ENCODE measurements around the gene OR6C1.
"Not testable (repeated sequence)": the region's sequence is repeated elsewhere in the genome, so short reads cannot be mapped to it uniquely, and the experiment has no call there.

The OR6C1 gene

GRCh38 chr12:55314043-55314442, at the start of gene OR6C1:
OR6C1 (plus strand) TSS chr12:55314343; CDS start chr12:55320600, 6,257 bp downstream.
- DNase-seq (ENCODE audit: low spot score) = no peak

GRCh38 chr12:55280991-55281390, 33.2 kb upstream of the OR6C1 start:
- no peak for DNase-seq (ENCODE audit: low spot score)

GRCh38 chr12:55289999-55290398, 24.1 kb upstream of the OR6C1 start:
- DNase-seq (ENCODE audit: low spot score) = no peak

GRCh38 chr12:55296469-55296868, 17.7 kb upstream of the OR6C1 start, which contains the start of gene OR6C6:
OR6C6 (minus strand) TSS chr12:55296569; CDS start chr12:55295232, 1,337 bp downstream.
- no peak for DNase-seq (ENCODE audit: low spot score)

GRCh38 chr12:55320201-55320600, 6.1 kb downstream of the OR6C1 start:
- DNase-seq (ENCODE audit: low spot score) = no peak

GRCh38 chr12:55325801-55326200, 11.7 kb downstream of the OR6C1 start:
- not testable (repeated sequence) for DNase-seq (ENCODE audit: low spot score)

- no peak for DNase-seq (ENCODE audit: low spot score)
Measured at GRCh38 chr12:55330446-55330845, 16.3 kb downstream of the OR6C1 start, which contains the start of gene OR6C3. OR6C3 (plus strand) TSS chr12:55330746; CDS start chr12:55331701, 955 bp downstream.

GRCh38 chr12:55336002-55336401, 21.9 kb downstream of the OR6C1 start:
- no peak for DNase-seq (ENCODE audit: low spot score)

GRCh38 chr12:55355338-55355737, 41.2 kb downstream of the OR6C1 start:
- not testable (repeated sequence) for DNase-seq (ENCODE audit: low spot score)

GRCh38 chr12:55362675-55363074, 48.5 kb downstream of the OR6C1 start, which contains the start of gene OR6C75:
OR6C75 (plus strand) TSS chr12:55362975; CDS start chr12:55365111, 2,136 bp downstream.
- DNase-seq (ENCODE audit: low spot score) = no peak

GRCh38 chr12:55365086-55365485, 50.9 kb downstream of the OR6C1 start:
- DNase-seq (ENCODE audit: low spot score) = no peak
